C4-2B (cell line): ENCODE results near the gene TAOK3.

Source experiments
- CTCF ChIP-seq: fragments of 450-650 bp; conservative IDR thresholded peaks from 2 replicates; pipeline ENCODE4 v1.5.1; 2017; ENCODE audit warnings: mild to moderate bottlenecking
- ZFX ChIP-seq: fragments of 450-650 bp; IDR thresholded peaks from 2 replicates; pipeline ENCODE4 v1.6.1; 2017

- TF ChIP-seq CTCF (no peak), ZFX (no peak)
Measured at GRCh38 chr12:118297284-118297683, 75.4 kb downstream of the TAOK3 start.
